Stimulated activated CD4-positive, alpha-beta T cell treated with anti-CD3 and anti-CD28 coated beads, TNF-alpha, amount 100 ng/mL, for 24 hours (primary cell): ENCODE measurements around the gene RRBP1.

ENCODE experiments used
- DNase-seq, 3 experiments: peaks; one replicate each; pipeline ENCODE4 v3.0.0-alpha.2; 2020; ENCODE audit warnings: low read depth in 3 of 3

RRBP1 gene

GRCh38 chr20:17681726-17682102 lies 328 bp downstream of the RRBP1 start:
- DNase-seq = no peak

DNA sequence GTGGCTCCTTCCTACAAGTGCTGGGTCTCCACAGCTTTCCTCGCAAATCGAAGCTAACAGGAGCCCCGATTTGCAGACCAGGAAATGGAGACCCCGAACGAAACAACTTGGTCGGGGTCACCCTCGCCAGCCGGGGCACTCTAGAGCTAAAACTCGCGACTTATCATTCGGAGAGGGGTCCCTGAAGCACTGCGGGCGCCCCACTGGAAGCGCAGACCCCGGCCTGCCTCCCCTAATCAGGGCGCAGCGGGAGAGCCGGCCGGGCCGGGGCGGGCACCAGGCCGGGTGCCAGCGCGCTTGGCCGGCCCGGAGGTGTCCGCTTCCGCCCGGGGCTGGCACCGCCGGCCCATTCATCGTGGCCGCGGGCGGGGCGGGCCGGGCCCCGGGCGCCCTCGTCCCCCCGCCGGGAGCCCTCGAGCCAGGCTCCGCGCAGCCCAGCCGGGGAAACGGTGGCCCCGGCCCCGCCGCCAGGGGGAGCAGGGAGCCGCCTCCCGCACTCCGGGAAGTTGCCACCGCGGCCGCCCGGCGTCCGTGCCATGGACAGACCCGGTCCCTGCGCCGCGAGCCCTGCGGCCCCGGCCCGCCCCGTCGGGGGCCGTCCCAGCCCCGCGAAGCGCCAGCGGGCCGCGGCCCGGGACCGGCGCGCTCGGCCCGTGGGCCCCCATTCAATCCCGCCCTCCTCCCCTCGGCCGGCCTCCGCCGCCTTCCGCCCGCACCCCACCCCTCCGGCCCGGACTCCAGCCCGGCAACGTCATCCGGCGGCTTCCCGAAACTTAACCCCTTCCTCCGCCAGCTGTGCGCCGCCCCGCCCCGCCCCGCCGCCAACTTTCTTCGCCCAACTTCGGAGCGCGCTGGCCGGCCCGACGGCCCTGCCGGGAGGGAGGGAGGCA lies 961 bp downstream of the RRBP1 start:
- peak; percentile 58 to 77 (median 63) for DNase-seq

GRCh38 chr20:17679941-17680835 lies 1.9 kb downstream of the RRBP1 start:
- no peak for DNase-seq

GRCh38 chr20:17678886-17679285 lies 3.2 kb downstream of the RRBP1 start:
- no peak for DNase-seq

- no peak for DNase-seq
Observed at GRCh38 chr20:17678295-17678694, 3.7 kb downstream of the RRBP1 start.

GRCh38 chr20:17676942-17677341 lies 5.1 kb downstream of the RRBP1 start:
- DNase-seq = no peak

DNA sequence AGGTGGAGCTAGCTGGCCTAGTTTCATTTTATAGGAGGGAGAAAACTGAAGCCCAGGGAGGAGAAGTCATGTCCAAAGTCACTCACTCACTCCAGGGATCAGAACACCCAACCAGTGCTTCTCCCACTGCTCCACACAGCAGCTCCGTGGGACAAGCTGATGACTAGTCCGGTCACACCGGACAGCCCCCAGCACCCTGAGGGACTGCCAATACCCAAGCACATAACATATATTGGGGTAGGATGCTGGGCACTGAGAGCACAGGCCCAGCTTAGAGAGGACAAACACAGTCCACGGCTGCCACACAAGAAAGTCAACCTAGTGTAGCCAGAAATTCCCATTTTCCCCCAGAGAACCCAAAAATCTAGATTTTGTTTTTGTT lies 5.7 kb downstream of the RRBP1 start:
- no peak for DNase-seq

DNA sequence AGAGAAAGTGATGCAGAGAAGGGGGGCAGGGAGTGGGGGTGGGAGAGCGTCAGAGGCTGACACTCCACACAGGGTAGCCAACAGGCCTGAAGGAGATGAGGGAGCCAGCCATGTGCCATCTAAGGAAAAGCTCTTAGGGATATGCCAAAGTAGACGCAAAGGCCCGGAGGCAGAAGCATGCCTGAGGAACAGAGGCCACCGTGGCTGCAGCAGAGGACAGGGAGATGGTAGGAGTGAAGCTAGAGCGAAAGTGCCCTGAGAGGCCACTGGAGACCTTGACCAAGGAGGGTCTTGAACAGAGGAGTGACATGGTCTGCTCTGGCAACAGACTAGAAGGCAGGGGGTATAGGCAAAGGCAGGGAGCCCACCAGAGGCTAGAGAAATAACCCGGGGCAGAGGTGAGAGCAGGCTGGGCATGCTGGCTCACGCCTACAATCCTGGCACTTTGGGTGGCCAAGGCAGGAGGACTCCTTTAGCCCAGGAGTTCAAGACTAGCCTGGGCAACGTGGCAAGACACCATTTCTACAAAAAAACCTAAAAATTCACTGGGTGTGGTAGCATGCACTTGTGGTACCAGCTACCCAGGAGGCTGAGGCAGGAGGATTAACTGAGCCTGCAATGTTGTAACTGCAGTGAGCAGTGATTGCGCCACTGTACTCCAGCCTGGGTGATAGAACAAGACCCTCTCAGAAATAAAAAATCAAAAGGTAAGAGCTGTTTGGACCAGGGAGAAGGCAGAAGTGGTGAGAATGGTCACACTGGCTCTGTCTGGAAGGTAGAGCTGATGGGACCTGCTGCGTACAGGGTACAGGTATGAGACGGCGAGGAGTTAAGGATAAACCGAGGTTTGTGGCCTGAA lies 6.3 kb downstream of the RRBP1 start:
- DNase-seq = no peak

- no peak for DNase-seq
Observed at GRCh38 chr20:17674722-17675518, 7.1 kb downstream of the RRBP1 start.

GRCh38 chr20:17673084-17673483 lies 9.0 kb downstream of the RRBP1 start:
- DNase-seq = no peak

DNA sequence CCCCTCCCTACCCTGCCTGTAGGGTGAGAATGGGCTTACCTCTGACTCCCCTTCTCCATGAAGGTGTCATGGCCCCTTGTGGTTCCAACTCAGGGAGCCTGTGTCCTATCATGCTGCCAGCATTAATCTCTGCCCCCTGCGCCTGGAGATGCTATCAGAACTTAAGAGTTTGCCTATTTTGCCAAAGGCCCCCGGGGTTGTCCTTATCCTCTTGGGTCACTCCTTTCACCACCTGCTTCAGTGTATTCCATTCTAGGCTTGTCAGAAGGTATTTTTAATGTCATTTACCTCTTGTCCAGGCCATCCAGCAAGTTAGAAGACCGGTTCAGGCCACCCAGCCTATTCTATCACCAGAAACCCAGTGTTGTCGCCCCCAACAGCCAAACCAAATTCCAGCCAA lies 10.5 kb downstream of the RRBP1 start:
- no peak for DNase-seq

DNA sequence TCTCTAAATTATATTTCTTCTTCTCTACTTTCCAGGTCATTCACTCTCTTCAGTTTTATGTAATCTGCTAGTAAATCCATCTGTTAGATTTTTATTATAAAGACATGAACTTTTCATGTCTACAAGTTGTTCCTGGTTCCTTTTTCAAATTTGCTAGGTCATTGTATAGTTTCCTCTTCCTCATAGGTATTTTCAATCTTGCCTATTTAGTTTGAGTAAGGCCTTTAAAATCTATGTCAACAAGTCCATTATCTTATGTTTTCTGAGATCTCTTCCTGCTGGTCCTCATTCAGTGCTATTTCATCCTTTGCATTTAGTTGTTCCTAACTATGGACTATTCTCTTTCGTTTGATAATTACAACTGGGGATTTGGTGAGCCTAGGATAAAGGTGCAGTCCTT lies 11.0 kb downstream of the RRBP1 start:
- DNase-seq = no peak

- no peak for DNase-seq
Observed at GRCh38 chr20:17669306-17669931, 12.6 kb downstream of the RRBP1 start.

DNA sequence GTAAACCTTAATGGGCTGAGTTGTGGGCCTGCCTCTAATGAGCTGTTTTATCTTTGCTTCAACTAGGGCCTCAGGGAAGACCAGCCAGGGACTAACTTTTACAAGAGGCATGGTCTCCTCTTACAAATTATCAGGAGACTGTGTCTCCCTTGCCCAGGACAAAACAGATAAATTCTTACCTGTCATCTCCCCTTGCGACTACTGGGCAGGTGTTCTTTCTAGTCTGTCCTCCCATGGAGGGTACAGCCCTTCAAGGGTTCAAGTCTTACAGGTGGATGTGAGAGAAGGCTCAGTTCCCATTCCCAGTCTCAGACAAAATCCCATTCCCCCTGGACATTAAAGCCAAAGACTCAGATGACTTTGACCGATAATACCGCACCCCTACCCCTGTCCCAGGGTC lies 13.6 kb downstream of the RRBP1 start:
- DNase-seq = no peak

- DNase-seq = no peak
Observed at GRCh38 chr20:17667445-17667844, 14.6 kb downstream of the RRBP1 start.

GRCh38 chr20:17666481-17666880 lies 15.6 kb downstream of the RRBP1 start:
- DNase-seq = no peak

DNA sequence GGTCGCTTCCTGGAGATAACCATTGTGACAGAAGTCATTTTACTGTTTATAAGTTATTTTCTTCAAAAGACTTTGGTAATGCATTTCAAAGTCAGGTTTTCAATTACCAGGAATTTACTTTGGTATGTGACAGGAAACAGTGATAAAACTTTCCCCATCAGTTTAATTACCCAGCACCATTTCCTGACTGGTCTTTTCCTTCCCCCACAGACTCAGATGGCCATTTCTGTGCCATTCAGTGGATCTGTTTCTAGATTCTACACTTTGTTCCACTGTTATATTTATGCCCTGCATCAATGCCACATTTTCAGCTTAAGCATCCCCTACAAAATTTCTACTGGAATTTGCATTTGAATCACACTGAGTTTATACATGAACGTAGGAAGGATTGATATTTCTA lies 16.3 kb downstream of the RRBP1 start:
- DNase-seq = no peak

DNA sequence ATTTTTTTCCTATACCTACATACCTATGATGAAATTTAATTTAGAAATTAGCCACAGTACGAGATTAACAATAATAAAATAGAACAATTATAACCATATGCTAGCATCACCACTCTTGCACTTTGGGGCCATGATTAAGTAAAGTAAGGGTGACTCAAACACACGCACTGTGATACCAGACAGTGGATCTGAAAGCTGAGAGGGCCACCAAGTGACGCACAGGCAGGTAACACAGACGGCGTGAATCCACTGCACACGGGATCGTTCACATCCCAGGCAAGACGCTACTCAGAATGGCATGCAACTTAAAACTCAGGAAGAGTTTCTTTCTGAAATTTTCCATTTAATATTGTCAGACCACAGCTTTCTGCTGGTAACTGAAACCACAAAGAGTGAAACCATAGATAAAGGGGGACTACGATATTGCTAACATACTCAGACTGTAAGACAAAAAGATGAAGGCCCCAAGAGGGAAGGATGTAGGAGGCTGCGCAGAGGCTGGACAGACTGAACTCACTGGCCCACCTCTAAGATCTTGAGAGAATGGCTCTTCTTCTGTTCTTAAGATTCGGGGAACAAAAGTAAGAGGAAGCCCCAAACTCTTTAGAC lies 17.9 kb downstream of the RRBP1 start:
- no peak for DNase-seq

- no peak for DNase-seq
Observed at GRCh38 chr20:17663486-17663885, 18.6 kb downstream of the RRBP1 start.

DNA sequence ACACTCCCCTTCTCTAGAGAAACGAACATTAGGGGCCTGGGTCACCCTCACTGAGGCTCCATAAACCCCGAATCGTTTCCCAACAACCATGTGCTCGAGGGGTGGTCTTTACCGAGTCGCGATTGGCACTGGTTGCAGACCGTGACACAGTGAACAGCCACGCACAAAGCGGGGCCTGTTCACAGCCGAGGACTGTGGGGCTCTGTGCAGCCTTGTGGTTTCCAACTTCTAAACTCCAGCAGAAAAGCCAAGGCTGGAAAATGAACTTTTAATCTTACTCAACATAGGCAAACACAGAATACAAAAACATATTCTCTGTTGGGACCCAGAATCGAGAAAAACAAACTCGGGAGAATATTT lies 19.0 kb downstream of the RRBP1 start:
- DNase-seq = no peak
